PFSK-1 (cell line): ENCODE data around the gene SRGAP3.

Experiments
- FOXP2 ChIP-seq: optimal IDR thresholded peaks from 2 replicates; pipeline ENCODE3; 2011; ENCODE audit warnings: borderline replicate concordance, control low read depth, inconsistent platforms; ENCODE audit not compliant: insufficient read depth; ENCODE audit errors: extremely low read length, extremely low read depth
- POLR2AphosphoS5 ChIP-seq: IDR thresholded peaks from 2 replicates; pipeline ENCODE4 v1.6.1; 2012; ENCODE audit warnings: low read depth, mild to moderate bottlenecking, control low read depth, low read length, moderate library complexity
- REST ChIP-seq, 2 experiments: IDR thresholded peaks; 2 replicates each; pipeline versions ENCODE4 v1.6.1 to v1.8.0; 2011 to 2012; ENCODE audit warnings: low read depth in 2 of 2, low read length in 2 of 2, control low read depth in 1 of 2, inconsistent platforms in 1 of 2, mild to moderate bottlenecking in 1 of 2, moderate library complexity in 1 of 2; ENCODE audit not compliant: insufficient read depth in 1 of 2
- SIN3A ChIP-seq: IDR thresholded peaks from 2 replicates; pipeline ENCODE4 v1.6.1; 2012; ENCODE audit warnings: mild to moderate bottlenecking, low read length, moderate library complexity, borderline replicate concordance; ENCODE audit not compliant: insufficient read depth
- TAF1 ChIP-seq: IDR thresholded peaks from 2 replicates; pipeline ENCODE4 v1.6.1; 2012; ENCODE audit warnings: low read length, control low read depth, borderline replicate concordance; ENCODE audit not compliant: insufficient read depth

SRGAP3 gene

DNA sequence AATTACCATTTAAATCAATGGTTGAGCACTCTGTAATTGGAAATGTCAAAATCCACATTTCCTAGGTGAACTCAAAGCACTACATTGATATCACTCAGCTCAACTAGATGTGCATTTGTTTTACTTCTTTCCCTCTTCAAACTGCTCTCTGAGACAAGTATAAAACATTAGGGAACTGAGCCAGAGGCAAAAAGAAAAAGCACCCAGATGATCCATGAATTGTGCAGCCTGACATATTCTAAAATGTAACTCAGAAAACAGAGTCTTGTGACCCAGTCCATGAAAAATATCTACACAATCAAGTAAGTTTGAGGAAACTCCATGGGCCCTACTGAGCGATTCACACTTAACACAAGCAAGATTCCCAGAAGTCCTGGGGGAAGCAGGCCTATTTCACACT lies 9.8 kb downstream of the SRGAP3 start:
- TF ChIP-seq FOXP2 (no peak), SIN3A (no peak), REST (IDR thresholded peaks at IDR 0.05; ENCODE audit: insufficient read depth in 1 of 2, low read depth in 2 of 2, low read length in 2 of 2) (no peak), TAF1 (no peak)

DNA sequence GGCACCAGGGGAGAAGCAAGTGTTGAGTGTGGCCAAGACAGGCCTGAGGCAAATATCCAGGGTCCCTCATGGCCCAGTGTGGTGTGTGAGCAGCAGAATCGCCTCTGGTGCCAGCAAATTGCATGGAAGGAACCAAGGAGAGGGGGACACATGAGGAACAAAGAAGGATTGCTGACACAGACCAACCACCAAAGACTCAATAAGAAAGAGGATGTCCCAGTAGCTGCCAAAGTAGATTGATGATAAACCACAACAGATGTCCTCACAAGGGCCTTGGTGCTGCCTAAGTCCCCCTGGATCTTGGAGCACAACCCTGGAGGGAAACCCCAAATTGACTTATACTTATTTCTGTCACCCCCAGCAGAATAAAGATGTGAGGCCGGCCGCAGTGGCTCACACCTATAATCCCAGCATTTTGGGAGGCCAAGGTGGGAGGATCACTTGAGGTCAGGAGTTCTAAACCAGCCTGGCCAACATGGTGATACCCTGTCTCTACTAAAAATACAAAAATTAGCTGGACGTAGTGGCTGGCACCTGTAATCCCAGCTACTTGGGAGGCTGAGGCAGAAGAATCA lies 10.6 kb downstream of the SRGAP3 start:
- TF ChIP-seq POLR2AphosphoS5 = no peak
- TF ChIP-seq REST (IDR thresholded peaks at IDR 0.05; ENCODE audit: insufficient read depth in 1 of 2, low read depth in 2 of 2, low read length in 2 of 2) = no peak
- no peak for TF ChIP-seq TAF1
- TF ChIP-seq SIN3A = no peak

DNA sequence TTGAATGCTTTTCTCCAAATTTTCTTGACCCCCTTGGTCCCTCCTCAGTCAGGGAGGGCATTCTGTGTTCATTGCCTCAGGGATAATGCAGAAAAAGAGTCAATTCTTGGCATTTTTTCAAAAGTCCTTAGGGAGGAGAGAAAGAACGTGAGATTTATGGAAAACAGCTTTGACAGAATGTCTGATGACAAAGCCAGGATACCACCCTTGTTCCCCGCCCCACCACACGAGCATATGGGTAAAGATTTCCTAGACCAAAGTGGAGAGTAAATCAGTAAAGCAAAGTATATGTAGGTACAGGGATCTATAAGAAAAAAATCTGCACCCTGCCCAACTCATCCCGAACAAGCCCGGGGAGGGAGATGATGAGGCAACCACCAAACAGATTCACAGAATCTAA lies 11.2 kb downstream of the SRGAP3 start:
- TF ChIP-seq SIN3A (no peak), REST (IDR thresholded peaks at IDR 0.05; ENCODE audit: insufficient read depth in 1 of 2, low read depth in 2 of 2, low read length in 2 of 2) (no peak), FOXP2 (no peak), TAF1 (no peak), POLR2AphosphoS5 (no peak)

GRCh38 chr3:9233814-9234600 lies 15.4 kb downstream of the SRGAP3 start:
- TF ChIP-seq FOXP2 (no peak), SIN3A (no peak), POLR2AphosphoS5 (no peak), TAF1 (no peak), REST (IDR thresholded peaks at IDR 0.05; ENCODE audit: insufficient read depth in 1 of 2, low read depth in 2 of 2, low read length in 2 of 2) (no peak)

DNA sequence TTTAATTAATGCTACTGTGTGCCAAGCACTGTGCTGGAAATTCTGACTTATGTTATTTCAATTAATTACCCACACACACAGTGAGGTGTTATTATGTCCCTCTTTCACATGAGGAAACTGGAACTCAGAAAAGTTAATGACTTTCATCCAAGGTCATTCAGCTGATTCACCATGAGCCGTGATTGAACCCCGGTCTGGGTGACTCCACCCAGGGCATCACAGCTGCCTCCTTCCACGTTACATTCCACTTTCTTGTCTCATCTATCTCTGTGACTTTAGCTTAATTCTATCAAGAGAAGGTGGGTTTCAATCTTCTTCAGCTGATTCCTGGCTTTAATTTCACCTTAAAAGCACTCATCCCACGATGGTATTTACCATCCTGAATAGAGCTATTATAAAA lies 16.3 kb downstream of the SRGAP3 start:
- TF ChIP-seq REST (IDR thresholded peaks at IDR 0.05; ENCODE audit: insufficient read depth in 1 of 2, low read depth in 2 of 2, low read length in 2 of 2) (no peak), TAF1 (no peak), POLR2AphosphoS5 (no peak), SIN3A (no peak), FOXP2 (no peak)
